WTC11 (cell line): ENCODE data around the gene ADGRV1. TPM values are rescaled to one million over a fixed set of nuclear protein-coding genes. Genes with fewer than 3 reads are reported as not detected.

ENCODE experiments used
- ATAC-seq: fragments of 200-7000 bp; cut with Tn5 transposase; 2 replicates; pipeline ENCODE4 v1.10.0; 2021; ENCODE audit warnings: mild to moderate bottlenecking, moderate library complexity
- CTCF ChIA-PET: fragments of 300-600 bp; sonication (Branson Sonifier 250); formaldehyde crosslinking; loops from one replicate; lab custom pipeline; 2021; ENCODE audit warnings: antibody characterized with exemption; lab: Charles Lee
- POLR2A ChIA-PET: fragments of 350-600 bp; sonication (Branson Sonifier 250); formaldehyde crosslinking; loops from one replicate; lab custom pipeline; 2021; ENCODE audit warnings: antibody characterized with exemption; lab: Charles Lee
- DNase-seq: peaks from one replicate; pipeline ENCODE4 v3.0.0; 2021; ENCODE audit warnings: low spot score
- H3K27ac Mint-ChIP-seq: 2 replicates; pipeline ENCODE4 v1.8.0; 2021; ENCODE audit warnings: mixed read lengths
- H3K27me3 Mint-ChIP-seq: 2 replicates; pipeline ENCODE4 v1.8.0; 2021; ENCODE audit warnings: low read depth, mild to moderate bottlenecking, moderate library complexity, mixed read lengths
- H3K36me3 Mint-ChIP-seq: 2 replicates; pipeline ENCODE4 v1.8.0; 2021; ENCODE audit warnings: mixed read lengths
- H3K4me1 Mint-ChIP-seq: 2 replicates; pipeline ENCODE4 v1.8.0; 2022; ENCODE audit warnings: mixed read lengths
- H3K4me3 Mint-ChIP-seq: 2 replicates; pipeline ENCODE4 v1.8.0; 2021; ENCODE audit warnings: mild to moderate bottlenecking, moderate library complexity, mixed read lengths
- H3K9me3 Mint-ChIP-seq: 2 replicates; pipeline ENCODE4 v1.8.0; 2021; ENCODE audit warnings: mixed read lengths
- CBFB ChIP-seq: sonication (generic); formaldehyde crosslinking; IDR thresholded peaks from 2 replicates; pipeline ENCODE4 v1.8.1; 2022; ENCODE audit warnings: mild to moderate bottlenecking, low read depth, missing genetic modification reagents
- ERG ChIP-seq: fragments of 250-450 bp; sonication (Bioruptor Pico); IDR thresholded peaks from 2 replicates; pipeline ENCODE4 v1.8.0; 2021; ENCODE audit warnings: mild to moderate bottlenecking
- IRF1 ChIP-seq: sonication (generic); formaldehyde crosslinking; IDR thresholded peaks from 2 replicates; pipeline ENCODE4 v1.8.0; 2023; ENCODE audit warnings: missing genetic modification reagents
- KAT7 ChIP-seq: sonication (generic); formaldehyde crosslinking; IDR thresholded peaks from 2 replicates; pipeline ENCODE4 v1.8.1; 2023; ENCODE audit warnings: missing genetic modification reagents, mild to moderate bottlenecking, borderline replicate concordance
- NFE2L1 ChIP-seq: sonication (generic); formaldehyde crosslinking; IDR thresholded peaks from 2 replicates; pipeline ENCODE4 v1.8.1; 2023; ENCODE audit warnings: missing genetic modification reagents
- NFYB ChIP-seq: sonication (generic); formaldehyde crosslinking; conservative IDR thresholded peaks from 2 replicates; pipeline ENCODE4 v1.8.0; 2022; ENCODE audit warnings: low read depth, missing genetic modification reagents
- NR2C2 ChIP-seq: sonication (generic); formaldehyde crosslinking; IDR thresholded peaks from 2 replicates; pipeline ENCODE4 v1.8.0; 2022; ENCODE audit warnings: mild to moderate bottlenecking, missing genetic modification reagents
- PRDM15 ChIP-seq: sonication (generic); formaldehyde crosslinking; IDR thresholded peaks from 2 replicates; pipeline ENCODE4 v1.8.0; 2022; ENCODE audit warnings: missing genetic modification reagents
- RORB ChIP-seq: fragments of 250-450 bp; sonication (Bioruptor Pico); IDR thresholded peaks from 2 replicates; pipeline ENCODE4 v1.9.0; 2021; ENCODE audit warnings: mild to moderate bottlenecking
- SOX15 ChIP-seq: fragments of 250-450 bp; sonication (Bioruptor Pico); IDR thresholded peaks from 2 replicates; pipeline ENCODE4 v1.9.0; 2021; ENCODE audit warnings: mild to moderate bottlenecking
- SP1 ChIP-seq: sonication (generic); formaldehyde crosslinking; conservative IDR thresholded peaks from 2 replicates; pipeline ENCODE4 v1.8.1; 2022; ENCODE audit warnings: missing genetic modification reagents
- ZNF263 ChIP-seq: sonication (generic); formaldehyde crosslinking; IDR thresholded peaks from 2 replicates; pipeline ENCODE4 v1.8.1; 2022; ENCODE audit warnings: low read depth, mild to moderate bottlenecking, moderate library complexity, missing genetic modification reagents
- total RNA-seq: library from RNA; stranded (reverse); gene quantifications from 3 replicates; pipeline ENCODE4 v1.2.3, GENCODE V29; 2021
- TF ChIP-seq, protein P1 (sequence below): fragments of 250-450 bp; sonication (Bioruptor Pico); IDR thresholded peaks from 2 replicates; pipeline ENCODE4 v1.9.0; 2021; ENCODE audit warnings: moderate library complexity, mild to moderate bottlenecking, inconsistent platforms, borderline replicate concordance
- TF ChIP-seq, protein P2 (sequence below): sonication (generic); formaldehyde crosslinking; IDR thresholded peaks from 2 replicates; pipeline ENCODE4 v1.8.1; 2022; ENCODE audit warnings: mild to moderate bottlenecking, missing genetic modification reagents, moderate library complexity, borderline replicate concordance
- TF ChIP-seq, protein P3 (sequence below): sonication (generic); formaldehyde crosslinking; IDR thresholded peaks from 2 replicates; pipeline ENCODE4 v1.8.1; 2022; ENCODE audit warnings: mild to moderate bottlenecking, moderate library complexity, missing genetic modification reagents

The ADGRV1 gene
- total RNA-seq, 1 experiment from 2014 or later = 74.5 TPM

DNA sequence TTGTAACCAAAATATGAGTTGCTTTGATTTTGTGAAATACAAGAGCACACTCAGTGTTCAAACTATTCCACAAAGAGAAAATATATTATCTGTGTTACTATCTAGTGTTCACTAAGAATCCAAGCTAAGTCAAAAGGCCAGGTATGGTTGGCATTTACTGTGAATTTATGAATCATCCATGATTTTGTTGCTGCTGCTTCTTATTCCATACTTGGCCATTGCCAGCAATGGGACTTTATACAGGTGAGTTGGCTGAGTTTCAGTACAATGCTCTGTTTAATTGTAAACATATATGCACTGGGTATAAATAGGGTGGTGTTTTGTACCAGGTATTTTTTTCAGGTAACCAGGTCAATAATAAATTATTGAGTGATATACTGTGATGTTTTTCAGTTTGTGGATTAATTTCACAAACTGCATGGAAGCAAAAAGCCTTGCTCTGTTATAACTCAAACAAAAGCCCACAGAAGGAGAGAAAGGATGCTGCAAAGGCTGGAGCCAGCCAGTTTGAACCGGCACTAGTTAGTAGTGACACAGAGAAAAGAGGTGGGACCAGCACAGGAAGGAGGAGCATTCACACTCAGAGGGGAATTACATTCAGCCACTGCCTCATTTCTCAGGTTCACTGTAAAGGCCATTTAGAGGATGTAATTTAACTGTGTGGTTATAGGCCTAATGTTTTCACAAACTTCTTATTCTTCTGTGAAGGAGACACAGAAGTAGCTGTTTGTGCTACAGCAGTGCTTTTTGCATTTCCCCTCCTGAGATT is 381.8 kb downstream of the ADGRV1 start:
- POLR2A ChIA-PET = no interaction called here
- H3K27me3 Mint-ChIP-seq = no peaks in the 10 kb centered on the region
- H3K4me1 Mint-ChIP-seq = peaks cover 32% of the 10 kb centered on the region
- peak; percentile 100 for ATAC-seq
- peaks cover 7% of the 10 kb centered on the region; the same call in 1 of the 2 replicates for H3K9me3 Mint-ChIP-seq
- CTCF ChIA-PET = no interaction called here
- no peak for TF ChIP-seq SOX15 (CRISPR knock-in tag)
- TF ChIP-seq SP1 (CRISPR knock-in tag) = no peak
- TF ChIP-seq IRF1 = no peak
- TF ChIP-seq NFYB = no peak
- TF ChIP-seq KAT7 = no peak
- TF ChIP-seq, protein P1, sequence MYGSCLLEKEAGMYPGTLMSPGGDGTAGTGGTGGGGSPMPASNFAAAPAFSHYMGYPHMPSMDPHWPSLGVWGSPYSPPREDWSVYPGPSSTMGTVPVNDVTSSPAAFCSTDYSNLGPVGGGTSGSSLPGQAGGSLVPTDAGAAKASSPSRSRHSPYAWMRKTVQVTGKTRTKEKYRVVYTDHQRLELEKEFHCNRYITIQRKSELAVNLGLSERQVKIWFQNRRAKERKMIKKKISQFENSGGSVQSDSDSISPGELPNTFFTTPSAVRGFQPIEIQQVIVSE = no peak
- TF ChIP-seq RORB (CRISPR knock-in tag) = no peak
- no peak for TF ChIP-seq NR2C2 (CRISPR knock-in tag)
- TF ChIP-seq NFE2L1 (CRISPR knock-in tag) = no peak
- no peak for TF ChIP-seq ERG (CRISPR knock-in tag)
- TF ChIP-seq ZNF263 = no peak
- no peak for TF ChIP-seq PRDM15 (CRISPR knock-in tag)
- TF ChIP-seq, all 79 proteins: peak for 0
- Mint-ChIP-seq H3K27ac (peak overlapping the region; percentile 97), H3K36me3 (peaks cover 8% of the 10 kb centered on the region; the same call in 1 of the 2 replicates), H3K4me3 (no peak overlapping the region)
- peak; percentile 65 for DNase-seq

- Mint-ChIP-seq H3K4me3 (no peak overlapping the region), H3K36me3 (peaks cover 13% of the 10 kb centered on the region)
- no peak for ATAC-seq
Measured at GRCh38 chr5:90941002-90941720, 382.6 kb downstream of the ADGRV1 start.

More at GRCh38 chr5:90941002-90941720, 382.6 kb downstream of the ADGRV1 start:
- Mint-ChIP-seq H3K27ac (peak overlapping the region; percentile 97), H3K9me3 (peaks cover 10% of the 10 kb centered on the region), H3K4me1 (peaks cover 32% of the 10 kb centered on the region)
- DNase-seq = no peak
- TF ChIP-seq, protein P2, sequence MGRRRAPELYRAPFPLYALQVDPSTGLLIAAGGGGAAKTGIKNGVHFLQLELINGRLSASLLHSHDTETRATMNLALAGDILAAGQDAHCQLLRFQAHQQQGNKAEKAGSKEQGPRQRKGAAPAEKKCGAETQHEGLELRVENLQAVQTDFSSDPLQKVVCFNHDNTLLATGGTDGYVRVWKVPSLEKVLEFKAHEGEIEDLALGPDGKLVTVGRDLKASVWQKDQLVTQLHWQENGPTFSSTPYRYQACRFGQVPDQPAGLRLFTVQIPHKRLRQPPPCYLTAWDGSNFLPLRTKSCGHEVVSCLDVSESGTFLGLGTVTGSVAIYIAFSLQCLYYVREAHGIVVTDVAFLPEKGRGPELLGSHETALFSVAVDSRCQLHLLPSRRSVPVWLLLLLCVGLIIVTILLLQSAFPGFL (CRISPR knock-in tag) = no peak
- TF ChIP-seq SOX15 (CRISPR knock-in tag) (no peak), CBFB (CRISPR knock-in tag) (no peak)
- TF ChIP-seq, protein P3, sequence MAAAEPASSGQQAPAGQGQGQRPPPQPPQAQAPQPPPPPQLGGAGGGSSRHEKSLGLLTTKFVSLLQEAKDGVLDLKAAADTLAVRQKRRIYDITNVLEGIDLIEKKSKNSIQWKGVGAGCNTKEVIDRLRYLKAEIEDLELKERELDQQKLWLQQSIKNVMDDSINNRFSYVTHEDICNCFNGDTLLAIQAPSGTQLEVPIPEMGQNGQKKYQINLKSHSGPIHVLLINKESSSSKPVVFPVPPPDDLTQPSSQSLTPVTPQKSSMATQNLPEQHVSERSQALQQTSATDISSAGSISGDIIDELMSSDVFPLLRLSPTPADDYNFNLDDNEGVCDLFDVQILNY = no peak
- TF ChIP-seq, all 79 proteins: peak for 0
- no peaks in the 10 kb centered on the region for H3K27me3 Mint-ChIP-seq
- POLR2A ChIA-PET = no interaction called here
- CTCF ChIA-PET = no interaction called here
